GF-D8 (cell line): ENCODE results near the gene IKZF3.
"Not testable (repeated sequence)": the region's sequence is repeated elsewhere in the genome, so short reads cannot be mapped to it uniquely, and the experiment has no call there.

Experiments
- DNase-seq: peaks from one replicate; lab custom pipeline; 2025; lab: John Stamatoyannopoulos, UW

Gene IKZF3

DNA sequence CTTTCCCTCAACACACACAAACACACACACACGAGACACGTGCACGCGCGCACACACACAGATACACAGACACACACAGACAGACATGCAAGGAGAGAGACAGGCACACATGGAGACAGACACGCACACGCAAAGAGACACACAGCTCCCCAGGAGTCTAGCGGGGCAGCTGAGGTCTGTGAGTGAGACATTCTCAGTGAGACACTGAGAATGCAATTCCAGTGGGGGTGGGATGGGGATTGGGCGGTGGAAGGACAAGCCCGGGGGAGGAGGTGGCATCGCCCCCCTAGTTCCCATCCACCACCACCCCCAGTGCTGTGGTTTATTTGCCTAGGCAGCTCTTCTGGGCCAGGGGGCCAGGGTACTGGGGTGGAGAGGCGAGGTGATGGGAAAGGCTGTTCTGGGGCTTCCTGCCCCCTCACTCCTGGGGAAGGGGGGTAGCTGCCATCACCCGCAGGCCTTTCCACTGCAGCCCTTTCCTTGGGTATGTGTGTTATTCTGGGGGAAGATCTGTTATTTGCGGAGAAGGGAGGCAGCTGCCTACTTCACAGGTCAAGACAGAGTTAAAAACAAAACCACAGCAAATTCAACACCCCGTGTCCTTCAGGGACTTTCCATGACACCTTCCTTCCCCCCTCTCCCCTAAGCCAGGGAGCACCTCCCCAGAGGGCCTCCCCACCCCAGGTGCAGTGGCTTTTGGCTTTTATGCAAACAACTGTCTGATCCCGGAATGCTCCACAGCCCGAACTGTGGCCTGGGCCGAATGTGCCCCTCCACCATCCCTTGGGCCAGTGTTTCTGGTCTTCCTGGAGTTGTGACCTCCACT lies 108.3 kb downstream of the IKZF3 start:
- no peak for DNase-seq

DNA sequence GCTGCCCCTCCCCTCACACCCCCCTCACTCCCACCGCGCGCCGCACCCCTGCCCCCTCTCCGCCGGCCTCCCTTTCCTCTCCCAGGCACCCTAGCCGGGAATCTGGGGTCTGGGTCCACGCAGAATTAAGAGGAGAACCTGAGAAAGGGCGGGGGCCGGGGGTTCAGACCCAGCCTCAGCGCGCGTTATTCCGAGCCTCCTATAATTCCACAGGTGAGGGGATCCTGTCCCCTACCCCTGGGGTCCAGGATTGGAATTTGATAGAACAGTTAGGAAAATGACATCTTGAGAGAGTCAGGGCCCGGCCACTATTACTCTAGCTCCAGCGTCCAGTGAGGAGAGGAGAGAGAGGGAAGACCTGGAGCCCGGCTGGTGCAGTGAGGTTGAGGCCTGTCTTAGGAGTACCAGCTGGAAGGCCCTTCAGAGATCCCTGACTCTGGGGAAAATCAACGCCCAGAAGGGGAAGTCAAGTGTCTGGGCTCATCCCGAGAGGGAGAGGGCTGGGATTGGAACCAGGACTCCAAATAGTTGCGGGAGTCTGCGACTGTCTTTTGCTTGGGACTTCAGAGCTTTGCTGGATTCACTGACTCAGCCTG lies 109.1 kb downstream of the IKZF3 start:
- no peak for DNase-seq

DNA sequence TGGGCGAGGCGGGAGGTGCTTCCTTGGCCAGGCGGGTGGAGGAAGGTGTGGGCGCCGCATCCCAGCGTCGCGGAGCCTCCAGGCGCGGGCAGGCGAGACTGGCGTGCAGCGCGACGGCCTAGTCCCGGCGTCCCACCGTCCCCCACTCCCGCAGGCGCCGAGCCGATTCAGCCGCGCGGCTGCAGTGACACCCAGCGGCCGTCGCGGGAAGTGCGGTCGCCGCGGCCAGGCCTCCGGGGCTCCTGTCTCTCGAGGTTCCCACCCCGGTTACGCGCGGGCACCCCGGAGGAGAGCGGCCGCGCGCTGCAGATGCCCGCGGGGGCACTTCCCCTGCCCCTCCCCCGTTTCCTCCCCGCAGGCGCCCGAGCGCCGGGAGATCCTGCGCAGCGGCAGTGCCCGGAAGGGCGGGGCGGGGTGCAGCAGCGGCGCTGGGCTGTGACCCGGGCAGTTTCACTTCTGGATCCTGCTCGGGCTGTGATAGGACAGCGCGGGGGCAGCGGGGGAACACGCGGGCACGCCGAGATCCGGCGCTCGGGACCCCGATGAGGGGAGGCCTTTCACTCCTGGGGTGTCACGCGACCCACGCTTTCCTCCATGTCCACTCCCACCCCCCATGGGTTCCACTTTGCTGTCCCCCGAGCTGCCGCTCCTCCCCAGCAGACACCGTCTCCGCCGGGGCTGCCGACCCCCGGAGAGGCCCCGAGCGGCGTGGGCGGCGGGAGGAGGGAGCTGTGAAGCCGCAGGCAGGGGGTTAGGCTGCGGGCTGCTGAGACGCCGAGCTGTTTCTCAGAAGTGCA lies 109.8 kb downstream of the IKZF3 start:
- DNase-seq, result peak; percentile 86

DNA sequence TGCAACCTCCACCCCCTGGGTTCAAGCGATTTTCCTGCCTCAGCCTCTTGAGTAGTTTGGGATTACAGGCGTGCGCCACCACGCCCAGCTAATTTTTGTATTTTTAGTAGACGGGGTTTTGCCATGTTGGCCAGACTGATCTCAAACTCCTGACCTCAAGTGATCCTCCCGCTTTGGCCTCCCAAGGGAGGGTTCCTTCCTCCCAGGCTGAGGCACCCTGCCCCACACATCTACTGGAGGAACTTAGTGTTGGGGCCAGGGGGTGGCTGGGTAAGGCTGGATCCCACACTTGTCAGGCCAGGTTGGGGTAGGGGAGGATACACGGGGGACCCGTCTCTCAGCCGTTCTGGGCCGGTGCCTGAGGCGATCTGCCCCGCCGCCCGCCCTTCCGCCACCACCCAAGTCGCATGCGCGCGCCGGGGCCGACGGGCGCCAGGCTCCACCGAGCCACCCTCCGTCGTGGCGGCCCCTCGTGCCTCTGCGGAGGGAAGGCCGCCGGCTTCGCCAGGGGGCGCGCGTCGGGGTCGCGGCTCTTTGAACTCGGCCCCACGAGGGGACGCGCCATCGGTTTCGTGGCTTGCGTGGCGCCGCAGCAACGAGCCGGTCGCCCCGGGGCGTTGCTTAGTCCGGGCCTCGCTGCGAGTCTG lies 110.5 kb downstream of the IKZF3 start:
- DNase-seq, result peak; percentile 52

DNA sequence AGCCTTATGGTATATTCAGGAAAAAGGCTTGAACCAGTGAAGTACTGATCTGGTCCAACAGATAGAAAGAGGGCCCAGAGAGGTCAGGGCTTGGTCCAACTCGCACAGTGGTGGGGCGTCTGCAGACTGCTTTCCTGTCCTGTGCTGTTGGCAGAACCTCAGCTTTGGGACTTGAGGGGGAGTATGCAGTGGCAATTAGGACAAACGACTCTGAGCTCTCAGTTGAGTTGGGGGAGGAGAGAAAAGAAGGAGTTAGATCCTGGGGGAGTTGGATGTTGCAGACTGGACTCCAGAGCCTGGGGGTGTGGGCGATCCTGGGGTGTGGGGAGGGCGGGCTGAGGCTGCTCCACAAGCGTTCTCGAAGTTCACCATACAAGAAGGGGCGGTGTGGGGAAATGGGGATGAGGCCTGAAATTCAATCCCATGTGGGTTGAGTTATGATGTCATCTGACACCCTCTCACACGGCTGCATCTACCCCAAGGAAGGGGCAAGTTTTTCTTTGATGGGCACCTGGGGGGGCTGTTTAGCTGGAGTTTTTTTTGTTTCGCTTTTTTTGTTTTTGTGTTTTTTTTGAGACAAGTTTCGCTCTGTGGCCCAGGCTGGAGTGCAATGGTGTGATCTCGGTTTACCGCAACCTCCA lies 111.8 kb downstream of the IKZF3 start:
- DNase-seq, result no peak

DNA sequence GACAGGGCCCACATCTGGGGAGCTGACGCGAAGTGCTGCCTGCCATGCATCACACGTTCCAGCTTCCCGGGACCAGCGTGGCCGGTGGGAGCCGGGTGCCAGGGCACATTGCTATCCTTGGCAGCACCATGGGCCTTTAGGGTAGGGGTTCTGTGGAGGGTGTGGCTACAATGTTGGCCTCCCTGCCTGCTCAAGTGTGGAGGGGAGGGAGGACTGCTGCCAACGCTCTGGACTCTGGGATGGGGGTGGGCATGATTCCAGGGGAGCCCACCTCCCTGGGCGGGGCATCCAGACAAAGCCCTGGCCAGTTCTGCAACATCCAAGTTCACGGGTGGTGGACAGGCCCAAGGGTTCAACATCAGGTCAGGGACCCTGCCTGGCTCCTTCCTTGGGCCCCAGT lies 112.5 kb downstream of the IKZF3 start:
- DNase-seq, result no peak

DNA sequence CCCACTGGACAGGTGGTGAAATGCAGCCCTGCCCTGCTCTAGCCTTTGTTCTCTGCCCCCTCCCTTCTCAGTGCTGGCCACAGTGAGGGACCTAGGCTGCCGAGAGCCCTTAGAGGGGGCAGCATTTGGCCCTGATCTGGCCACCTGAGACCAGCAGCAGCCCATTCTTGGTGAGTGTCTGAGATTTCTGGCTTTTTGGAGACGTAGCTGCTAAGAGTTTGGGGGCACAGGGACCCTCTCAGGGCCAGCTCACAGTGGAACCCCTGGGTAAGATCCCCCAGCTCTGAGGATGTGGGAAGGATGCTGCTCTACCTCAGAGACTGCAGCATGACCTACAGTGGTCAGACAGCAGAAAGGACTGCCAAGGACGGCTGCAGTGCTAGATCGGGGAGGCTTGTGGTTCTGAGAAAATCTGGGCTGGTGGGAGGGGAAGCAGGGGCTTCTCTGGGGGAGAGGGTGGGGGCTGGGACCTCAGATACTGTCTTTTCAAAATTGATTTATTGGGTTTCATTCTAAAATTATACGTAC lies 113.0 kb downstream of the IKZF3 start:
- no peak for DNase-seq

DNA sequence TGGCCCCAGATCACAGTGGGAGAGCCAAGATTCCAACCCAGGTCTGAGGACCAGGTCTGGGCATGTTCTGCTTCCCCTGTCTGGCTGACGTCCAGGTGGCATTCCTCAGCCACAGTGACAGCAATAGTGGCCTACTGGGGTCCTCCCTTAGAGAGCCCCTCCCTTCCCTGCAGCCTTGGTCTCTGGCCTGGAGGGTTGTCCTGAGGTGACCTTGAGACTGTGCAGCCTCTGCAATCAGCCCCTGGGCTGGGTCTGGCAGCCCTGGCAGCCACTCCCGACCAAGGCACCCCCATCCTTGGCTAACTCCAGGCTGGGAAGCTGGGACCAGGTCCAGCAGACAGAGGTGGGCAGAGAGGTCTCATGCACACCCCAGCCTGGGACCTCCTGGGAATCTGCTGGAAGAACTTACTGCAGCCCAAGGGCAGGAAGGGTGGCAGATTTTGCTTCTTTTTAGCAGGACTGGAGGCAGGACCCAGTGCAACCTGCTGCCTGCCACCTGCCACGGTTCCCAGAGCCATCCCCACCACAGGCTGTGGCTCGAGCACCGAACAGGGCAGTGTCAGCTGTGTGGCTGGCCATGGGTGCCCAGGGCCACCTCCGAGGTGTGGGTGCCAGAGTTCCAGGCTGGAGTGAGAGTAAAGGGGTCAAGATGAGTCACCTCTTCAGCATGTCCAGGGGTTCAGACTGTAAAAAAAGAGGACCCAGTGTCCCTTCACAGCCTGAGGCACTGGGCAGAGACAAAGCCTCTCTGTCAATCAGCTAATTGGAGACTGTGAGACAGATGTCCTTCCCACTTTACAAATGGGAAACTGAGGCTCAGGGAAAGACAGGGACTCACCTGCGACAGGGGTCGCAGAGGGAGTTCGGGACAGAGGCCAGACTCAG lies 113.7 kb downstream of the IKZF3 start:
- DNase-seq, result no peak

DNA sequence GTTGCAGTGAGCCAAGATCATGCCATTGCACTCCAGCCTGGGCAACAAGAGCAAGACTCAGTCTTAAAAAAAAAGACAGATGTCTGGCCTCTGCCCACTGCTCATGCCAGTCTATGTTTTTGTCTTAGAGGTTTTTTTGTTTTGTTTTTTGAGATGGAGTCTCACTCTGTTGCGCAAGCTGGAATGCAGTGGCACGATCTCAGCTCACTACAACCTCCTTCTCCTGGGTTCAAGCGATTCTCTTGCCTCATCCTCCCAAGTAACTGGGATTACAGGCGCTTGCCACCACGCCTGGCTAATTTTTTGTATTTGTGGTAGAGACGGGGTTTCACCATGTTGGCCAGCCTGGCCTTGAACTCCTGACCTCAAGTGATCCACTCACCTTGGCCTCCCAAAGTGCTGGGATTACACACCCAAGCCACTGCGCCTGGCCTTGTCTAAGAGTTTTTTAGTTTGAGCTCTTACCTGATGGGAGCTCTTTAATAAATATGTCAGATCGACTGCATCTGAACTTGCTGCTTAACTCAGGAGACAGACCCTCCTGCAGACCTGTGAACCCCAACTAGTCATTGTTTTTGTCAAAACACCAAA lies 115.6 kb downstream of the IKZF3 start:
- not testable (repeated sequence) for DNase-seq

DNA sequence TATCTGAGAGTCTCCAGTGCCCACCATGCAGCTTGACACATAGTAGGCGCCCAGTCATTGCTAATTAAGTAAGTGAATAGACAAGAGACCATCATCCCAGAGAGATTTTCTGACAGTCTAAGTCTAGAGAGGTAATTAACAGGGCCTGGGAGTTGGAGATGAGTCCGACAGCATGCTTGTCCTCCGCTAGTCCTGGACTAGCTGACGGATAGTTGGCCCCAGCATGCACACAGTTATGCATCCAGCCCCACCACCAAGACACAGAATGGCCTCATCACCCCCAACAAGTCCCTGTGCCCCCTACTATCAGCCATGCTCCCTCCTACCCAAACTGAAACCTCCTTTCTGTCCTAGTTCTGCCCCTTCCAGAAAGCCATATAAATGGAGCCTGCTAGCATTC lies 116.4 kb downstream of the IKZF3 start:
- DNase-seq, result no peak

DNA sequence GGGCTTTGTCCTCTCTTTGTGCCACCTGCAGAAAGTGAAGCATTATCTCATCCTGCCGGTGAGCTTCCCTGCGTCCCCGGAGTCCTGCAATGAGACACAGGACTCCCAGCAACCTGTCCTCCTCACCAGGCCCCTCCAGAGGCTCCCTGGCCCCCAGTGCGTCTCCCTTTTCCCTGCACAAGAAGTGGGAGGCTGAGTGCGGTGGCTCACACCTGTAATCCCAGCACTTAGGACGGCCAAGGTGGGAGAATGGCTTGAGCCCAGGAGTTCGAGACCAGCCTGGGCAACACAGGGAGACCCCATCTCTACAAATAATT lies 118.0 kb downstream of the IKZF3 start:
- no peak for DNase-seq

DNA sequence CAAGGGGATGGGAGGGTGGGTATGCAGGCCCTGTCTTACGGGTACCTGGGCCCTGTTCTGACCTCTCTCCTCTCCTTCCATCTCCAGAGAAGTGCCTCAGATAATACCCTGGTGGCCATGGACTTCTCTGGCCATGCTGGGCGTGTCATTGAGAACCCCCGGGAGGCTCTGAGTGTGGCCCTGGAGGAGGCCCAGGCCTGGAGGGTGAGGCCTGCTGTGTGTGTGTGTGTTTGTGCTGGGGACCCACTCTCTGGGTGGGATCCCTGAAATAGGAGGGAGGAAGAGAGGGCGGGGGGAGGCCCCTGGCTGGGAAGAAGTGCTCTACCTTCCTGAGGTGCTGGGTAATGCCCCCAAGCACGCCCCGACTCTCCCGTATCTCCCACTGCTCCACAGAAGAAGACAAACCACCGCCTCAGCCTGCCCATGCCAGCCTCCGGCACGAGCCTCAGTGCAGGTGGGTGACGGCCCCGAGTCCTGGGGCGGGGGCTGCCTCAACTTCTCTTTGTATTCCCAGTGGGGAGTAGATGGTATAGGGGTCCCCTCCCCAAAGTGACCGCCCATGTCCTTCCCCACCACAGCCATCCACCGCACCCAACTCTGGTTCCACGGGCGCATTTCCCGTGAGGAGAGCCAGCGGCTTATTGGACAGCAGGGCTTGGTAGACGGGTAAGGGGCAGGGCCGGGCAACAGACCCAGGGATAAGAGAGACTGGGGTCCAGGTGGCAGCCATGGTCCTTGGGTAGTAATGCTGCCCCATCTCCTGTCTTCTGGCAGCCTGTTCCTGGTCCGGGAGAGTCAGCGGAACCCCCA lies 118.6 kb downstream of the IKZF3 start:
- no peak for DNase-seq

DNA sequence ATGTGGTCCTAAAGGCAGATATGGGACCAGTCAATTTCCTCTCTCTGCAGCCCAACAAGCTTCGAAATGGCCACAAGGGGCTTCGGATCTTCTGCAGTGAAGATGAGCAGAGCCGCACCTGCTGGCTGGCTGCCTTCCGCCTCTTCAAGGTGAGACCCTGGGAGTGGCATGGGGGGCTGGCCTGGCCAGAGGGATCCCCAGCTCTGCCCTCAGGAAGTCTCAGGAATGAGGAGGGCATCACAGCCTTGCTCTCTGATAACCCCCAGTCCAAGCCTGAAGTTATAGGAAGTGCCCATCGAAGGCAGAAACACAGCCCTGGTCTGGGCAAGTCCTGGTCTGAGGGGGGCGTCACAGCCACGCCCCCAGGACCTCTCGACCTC lies 119.3 kb downstream of the IKZF3 start:
- DNase-seq, result no peak

DNA sequence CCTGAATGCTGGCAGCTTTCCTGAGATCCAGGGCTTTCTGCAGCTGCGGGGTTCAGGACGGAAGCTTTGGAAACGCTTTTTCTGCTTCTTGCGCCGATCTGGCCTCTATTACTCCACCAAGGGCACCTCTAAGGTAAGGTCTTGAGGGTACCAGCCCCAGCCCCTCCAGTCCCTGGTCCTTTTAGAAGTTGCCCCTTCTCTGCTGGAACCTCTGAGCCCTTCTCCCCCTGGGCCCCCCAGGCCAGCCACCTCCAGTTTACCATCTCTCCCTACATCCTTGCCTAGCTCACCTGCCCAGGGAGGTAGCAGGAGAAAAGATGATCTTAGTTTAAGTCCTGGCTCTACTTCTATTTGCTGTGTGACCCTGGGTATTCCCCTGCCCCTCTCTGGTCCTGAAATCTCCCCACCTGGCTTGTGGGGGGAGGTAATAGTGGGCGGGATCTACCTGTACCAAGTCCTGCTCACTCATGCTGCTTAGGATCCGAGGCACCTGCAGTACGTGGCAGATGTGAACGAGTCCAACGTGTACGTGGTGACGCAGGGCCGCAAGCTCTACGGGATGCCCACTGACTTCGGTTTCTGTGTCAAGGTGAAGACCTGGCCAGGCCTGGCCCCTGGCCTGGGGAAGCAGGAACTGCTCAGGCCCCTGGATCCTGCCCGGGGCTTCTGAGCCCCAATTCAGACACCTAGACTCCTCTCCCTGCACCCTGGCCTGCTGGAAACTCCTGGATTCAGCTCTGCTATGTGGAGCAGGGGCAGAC lies 119.9 kb downstream of the IKZF3 start:
- no peak for DNase-seq

DNA sequence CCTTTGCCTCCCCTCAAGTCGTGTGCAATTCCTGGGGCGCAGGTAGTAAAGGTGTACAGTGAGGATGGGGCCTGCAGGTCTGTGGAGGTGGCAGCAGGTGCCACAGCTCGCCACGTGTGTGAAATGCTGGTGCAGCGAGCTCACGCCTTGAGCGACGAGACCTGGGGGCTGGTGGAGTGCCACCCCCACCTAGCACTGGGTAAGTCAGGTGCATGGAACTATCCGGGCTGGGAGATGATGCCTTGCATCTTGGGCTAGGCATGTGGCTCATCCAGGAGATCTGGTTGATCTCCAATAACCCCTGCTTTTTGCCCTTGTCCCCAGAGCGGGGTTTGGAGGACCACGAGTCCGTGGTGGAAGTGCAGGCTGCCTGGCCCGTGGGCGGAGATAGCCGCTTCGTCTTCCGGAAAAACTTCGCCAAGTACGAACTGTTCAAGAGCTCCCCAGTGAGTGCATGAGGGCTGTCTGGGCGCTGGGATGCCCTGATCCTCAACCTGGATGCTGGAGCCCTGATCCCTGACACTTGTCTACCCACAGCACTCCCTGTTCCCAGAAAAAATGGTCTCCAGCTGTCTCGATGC lies 121.2 kb downstream of the IKZF3 start:
- DNase-seq, result no peak

DNA sequence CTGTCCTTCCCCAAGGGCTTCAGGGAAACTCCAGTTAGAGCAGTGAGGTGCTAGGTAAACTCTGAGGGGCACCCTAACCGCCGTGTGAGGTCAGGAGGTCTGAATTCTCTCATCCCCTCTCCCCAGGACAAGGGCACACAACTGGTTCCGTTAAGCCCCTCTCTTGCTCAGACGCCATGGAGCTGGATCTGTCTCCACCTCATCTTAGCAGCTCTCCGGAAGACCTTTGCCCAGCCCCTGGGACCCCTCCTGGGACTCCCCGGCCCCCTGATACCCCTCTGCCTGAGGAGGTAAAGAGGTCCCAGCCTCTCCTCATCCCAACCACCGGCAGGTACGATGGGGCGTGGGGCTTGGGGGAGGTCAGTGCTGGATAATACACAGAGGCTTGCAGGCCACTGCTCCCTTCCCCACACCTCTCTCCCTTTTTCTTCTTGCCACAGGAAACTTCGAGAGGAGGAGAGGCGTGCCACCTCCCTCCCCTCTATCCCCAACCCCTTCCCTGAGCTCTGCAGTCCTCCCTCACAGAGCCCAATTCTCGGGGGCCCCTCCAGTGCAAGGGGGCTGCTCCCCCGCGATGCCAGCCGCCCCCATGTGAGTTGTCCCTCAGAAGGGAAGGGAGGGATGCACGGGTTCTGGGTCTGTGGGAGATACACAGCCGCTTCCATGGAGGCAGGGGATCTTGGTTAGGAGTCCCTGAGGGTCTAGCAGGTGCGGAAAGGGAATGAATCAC lies 121.8 kb downstream of the IKZF3 start:
- DNase-seq, result no peak

DNA sequence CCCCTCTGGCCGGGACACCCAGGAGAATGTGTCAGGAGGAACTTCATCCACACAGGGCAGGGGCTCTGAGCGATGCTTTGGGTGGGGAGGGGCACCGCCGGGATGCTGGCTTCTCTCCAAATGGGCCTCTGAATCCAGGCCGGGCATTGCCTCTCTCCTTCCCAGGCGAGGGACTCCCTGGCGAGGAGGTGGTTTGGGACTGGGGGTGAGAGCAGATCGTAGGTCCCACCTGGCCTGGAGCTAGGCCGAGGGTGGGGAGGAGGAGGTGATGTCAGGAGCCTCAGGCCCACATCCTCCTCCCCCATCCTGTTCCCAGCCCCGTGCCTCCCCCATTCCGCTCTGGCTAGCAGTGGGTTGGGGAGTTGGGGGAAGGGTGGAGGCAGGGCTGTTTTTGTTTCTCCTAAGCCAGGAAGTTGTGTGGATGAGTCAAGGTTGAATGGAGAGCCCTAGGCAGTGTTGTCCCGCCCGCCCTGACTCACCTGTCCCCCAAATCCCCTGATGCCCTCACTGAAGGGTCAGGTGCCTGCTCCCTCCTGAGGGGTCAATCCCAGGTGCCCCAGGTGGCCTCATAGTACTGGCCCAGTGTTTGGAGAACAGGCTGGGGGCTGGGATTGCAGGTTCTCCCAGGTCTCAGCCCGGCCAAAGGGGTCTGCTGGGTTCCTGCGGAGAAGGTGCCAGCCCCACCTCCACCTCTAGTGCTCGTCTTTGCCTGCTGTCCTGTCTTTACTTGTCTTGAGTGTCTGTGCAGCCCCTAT lies 123.6 kb downstream of the IKZF3 start:
- DNase-seq, result no peak
